ENCODE results near the gene MAST2.

The MAST2 gene

DNA sequence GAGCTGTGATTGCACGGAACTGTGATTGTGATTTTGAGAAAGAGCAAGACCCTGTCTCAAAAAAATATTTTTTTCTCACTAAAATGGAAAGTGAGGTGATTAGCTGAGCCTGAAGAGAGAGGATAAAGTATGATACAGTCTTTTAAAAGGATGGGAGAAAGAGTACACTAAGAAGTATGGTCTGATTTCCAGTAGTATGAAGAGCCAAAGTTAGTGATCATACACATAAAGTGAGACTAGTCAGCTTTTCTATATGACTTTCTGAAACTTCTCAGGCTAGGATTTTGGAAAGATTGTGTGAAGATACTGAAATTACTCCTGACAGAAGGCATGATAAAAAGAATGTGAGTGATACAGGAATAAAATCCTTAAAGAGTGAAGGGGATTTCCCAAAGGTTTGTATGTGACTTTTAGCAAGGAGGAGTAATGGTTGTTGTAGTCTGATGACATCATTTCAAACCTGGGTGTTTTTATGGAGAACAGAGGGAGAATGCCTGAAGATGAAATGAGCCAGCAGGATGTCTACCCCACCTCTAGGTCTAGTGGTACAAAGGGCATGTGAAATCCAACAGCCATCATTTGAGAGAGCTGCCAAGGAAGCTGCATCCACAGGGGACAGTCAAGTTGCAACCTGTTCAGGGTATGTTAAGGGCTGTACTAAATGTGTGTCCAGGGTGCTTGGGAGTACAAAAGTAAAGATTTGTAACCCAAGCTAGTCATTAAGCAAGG lies 171.3 kb downstream of the MAST2 start:
- DNase-seq (ENCODE audit: low read depth in 2 of 2, low spot score in 1 of 2) = no peak

DNA sequence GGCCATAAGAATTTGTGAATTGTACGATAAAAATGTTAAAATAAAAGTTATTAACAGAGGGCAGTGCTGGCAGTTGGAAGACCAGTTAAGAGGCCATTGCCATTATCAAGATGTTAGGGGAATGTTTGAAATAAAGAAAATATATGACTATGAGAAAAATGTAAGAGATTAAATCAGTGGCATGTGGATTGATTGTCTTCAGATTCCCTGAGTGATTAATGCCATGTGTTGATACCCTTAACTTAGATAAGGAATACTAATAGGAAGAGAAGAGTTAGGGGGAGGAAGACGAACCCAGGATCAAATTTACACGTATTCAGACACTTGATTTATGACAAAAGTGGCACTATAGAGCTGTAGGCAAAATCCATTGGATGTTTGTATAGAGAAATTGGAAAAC lies 173.2 kb downstream of the MAST2 start:
- DNase-seq (ENCODE audit: low read depth in 2 of 2, low spot score in 1 of 2) = no peak

DNA sequence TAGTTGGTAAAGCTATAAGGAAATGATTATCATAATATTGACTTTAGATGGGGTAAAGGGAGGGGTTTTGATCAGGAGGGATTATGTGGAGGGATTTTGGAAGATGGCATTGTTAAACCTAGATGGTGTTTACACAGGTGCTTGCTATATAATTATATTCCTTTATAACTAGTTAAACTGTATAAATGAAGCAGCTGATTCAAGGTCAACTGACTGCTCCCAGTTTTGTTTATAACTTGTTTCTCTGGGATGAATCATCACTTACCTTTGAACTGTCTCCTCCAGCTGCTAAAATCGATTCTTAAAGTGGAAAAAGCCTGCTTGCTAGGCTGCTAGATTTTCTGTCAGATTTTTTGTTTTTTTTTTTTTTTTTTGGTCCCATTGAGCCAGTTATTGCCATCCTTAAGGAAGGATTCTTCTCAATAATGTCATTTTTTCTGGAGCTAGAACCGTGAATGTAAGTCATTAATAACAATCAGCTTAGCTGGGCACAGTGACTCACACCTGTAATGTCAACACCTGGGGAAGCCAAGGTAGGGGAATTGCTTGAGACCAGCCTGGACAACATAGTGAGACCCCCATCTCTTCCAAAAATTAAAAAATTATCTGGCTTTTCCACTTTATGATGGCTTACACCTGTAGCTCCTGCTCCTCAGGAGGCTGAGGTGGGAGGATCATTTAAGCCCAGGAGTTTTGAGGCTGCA lies 175.8 kb downstream of the MAST2 start:
- DNase-seq (ENCODE audit: low read depth in 2 of 2, low spot score in 1 of 2) = no peak

DNA sequence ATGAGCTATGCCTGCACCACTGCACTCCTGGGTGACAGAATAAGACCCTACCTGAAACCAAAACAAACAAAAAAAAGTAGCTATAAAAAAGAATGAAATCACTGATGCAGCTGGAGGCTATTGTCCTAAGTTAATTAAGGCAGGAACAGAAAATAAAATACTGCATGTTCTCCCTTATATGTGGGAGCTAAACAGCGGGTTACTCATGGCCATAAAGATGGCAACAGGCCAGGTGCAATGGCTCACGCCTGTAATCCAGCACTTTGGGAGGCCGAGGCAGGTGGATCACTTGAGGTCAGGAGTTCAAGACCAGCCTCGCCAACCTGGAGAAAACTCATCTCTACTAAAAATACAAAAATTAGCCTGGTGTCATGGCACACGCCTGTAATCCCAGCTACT lies 176.4 kb downstream of the MAST2 start:
- DNase-seq (ENCODE audit: low read depth in 2 of 2, low spot score in 1 of 2) = no peak

DNA sequence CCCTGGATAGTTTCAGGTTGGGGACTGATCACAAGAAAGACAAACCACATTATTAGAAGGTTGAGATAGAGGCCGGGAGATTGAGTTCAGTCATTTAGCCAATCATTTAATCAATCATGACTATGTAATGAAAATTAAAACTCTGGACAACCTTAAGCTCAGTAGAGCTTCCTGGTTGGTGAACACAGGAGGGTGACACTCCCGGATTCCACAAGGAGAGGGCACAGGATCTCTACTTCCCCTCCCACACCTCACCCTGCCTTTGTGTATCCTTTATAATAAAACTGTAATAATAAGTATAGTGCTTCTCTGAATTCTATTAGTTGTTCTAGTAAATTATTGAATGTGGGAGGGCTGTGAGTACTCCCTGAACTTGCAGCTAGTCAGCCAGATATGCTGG lies 178.9 kb downstream of the MAST2 start:
- DNase-seq (ENCODE audit: low read depth in 2 of 2, low spot score in 1 of 2) = no peak

DNA sequence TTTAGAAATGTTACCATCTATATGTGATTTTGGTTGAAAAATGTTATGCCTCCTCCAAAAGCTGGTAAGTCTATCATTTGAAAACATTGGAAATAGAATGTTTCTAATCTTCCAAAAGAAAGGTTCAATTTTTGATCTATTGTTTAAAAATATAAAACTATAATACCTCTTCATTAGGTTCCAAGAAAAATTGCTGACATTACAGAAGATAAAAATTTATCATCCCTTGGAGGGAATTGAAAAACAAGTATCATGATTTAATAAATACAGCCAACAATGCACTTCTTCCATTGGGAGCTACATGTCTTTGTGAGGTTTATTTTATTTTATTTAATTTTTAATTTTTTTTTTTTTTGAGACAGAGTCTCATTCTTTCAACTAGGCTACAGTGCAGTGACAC lies 180.6 kb downstream of the MAST2 start:
- DNase-seq (ENCODE audit: low read depth in 2 of 2, low spot score in 1 of 2) = no peak

DNA sequence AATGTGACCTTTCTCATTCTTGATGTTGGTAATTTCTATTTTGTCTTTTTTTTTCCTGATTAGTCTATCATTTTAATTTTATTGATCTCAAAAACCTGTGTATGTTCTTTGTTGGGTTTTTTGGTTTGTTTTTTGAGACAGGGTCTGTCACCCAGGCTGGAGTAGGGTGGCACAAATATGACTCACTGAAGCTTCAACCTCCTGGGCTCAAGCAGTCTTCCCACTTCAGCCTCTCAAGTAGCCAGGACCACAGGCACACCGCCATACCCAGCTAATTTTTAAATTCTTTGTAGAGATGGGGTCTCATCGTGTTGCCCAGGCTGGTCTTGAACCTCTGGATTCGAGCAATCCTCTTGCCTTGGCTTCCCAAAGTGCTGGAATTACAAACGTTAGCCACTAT lies 183.8 kb downstream of the MAST2 start:
- no peak for DNase-seq (ENCODE audit: low read depth in 2 of 2, low spot score in 1 of 2)

DNA sequence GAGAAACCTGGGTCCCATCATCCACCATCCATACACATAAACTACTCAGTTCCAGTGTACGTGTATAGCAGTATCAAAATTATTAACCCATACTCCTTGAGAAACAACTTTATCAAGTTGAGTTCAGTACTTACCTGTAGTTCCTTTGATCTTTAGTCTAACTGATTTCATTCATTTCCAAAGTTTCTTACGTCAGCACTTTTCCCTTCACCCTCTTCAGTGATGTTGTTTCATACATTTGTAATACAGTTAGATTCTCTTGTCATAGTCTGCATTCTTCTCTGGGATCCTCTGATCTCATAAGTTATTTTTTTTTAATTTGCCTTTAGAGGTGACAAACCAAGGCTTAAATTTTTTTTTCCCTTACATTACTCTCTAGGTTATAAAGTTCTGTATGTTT lies 185.8 kb downstream of the MAST2 start:
- DNase-seq (ENCODE audit: low read depth in 2 of 2, low spot score in 1 of 2) = no peak

DNA sequence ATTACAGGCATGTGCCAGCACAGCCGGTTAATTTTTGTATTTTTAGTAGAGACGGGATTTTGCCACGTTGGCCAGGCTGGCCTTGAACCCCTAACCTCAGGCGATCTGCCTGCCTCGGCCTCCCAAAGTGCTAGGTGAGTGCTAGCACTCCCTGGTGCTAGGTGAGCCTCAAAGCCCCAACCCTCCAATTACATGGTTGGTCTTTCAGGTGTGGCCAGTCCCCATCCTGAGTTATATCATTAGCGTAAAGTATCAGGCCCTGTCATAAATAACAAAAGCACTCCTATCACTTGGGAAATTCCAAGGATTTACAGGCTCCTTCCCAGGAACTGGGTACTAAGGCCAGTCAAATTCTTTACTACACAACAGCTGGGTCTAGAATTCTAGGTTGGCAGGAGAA lies 191.0 kb downstream of the MAST2 start:
- no peak for DNase-seq (ENCODE audit: low read depth in 2 of 2, low spot score in 1 of 2)

DNA sequence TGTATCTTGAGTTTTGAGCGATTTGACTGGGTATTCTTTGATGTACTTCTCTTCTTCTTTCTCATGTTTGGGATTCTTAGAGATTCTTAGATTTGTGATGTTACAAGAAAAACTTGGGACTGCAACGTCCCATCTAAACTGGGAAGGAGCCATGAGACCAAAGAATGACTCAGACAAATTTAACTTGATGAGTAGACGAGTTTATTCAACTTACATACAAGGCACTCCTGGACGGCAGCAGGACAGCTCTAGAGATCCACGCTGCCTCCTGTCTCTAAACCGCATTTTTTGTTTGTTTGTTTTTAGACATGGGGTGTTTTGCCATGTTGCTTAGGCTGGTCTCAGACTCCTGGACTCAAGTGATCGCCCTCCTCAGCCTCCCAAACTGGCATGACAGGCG lies 191.9 kb downstream of the MAST2 start:
- no peak for DNase-seq (ENCODE audit: low read depth in 2 of 2, low spot score in 1 of 2)

DNA sequence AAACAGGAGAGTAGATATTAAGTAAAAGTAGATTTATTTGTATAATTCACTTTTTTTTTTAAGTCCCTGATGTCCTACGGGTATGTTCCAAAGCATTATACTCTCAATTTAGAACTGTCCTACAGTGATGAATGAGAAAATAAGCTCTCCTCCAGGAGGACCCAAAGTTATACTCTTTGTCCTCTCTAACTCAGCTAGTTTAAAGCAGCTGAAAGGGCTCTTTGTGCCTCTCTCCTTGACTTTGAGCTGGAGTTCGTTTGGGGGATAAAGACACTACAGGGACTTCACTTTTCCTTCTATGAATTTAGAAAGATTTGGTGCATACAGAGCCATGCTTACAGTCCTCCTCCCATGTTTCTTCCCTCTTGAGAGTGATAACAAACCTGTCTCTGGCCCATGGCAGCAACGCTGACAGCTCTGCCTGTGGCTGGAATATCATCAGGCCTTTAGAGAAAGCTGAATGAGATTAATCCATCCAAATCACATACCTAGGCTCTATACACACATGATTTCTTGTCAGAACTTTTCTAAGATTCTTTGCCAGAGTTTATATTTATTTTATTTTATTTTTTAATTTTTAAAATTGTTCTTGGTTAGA lies 194.7 kb downstream of the MAST2 start:
- DNase-seq (ENCODE audit: low read depth in 2 of 2, low spot score in 1 of 2) = no peak

DNA sequence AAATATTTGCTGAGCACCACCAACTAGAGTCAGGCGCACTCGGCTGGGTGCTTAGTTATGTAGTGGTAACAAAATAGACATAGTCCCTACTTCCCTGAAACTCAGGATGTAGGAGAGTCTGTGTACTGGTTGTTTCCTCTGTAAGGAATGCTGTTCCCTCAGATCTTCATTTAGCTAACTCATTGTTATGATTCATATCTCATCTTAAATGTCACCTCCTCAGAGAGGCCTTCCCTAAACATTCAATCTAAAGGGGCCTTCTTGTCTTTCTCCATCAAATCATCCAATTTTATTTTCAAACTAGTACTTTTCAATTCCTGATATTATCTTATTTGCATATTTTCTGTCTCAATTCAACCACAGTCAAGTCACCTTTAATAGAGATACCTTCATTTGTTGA lies 196.1 kb downstream of the MAST2 start:
- DNase-seq (ENCODE audit: low read depth in 2 of 2, low spot score in 1 of 2) = no peak

DNA sequence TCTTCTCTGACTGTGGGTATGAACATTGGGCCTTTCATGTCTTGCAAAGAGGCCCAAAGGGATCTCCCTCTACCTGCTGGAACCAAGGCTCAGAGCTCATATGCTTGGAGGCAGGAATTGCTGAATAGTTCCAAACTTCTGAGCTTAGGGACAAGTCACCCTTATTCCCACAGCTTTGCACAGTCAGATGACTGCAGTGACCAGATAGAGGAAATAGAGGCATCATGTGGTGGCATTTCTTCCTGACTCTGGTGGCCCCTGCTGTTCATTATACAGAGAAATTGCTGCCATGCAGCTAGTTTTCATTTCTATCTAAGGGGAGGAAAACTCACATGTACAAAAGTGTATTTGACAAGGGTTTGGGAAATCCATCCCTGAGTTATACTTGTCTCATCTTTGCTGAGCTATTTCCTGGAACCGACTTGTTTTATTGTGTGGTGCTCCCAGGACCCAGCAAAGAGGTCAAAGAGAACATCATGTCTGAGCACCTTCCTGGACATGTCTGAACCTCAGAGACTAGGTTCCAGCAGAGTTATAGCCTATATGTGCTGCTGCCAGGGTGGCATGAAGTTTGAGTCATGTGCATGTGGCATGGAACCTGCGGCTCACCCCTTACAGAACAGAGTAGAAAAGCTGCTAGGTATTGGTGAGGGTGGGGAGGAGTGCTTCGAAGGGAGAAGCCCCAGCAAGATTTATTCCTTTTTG lies 197.8 kb downstream of the MAST2 start:
- DNase-seq (ENCODE audit: low read depth in 2 of 2, low spot score in 1 of 2) = no peak

DNA sequence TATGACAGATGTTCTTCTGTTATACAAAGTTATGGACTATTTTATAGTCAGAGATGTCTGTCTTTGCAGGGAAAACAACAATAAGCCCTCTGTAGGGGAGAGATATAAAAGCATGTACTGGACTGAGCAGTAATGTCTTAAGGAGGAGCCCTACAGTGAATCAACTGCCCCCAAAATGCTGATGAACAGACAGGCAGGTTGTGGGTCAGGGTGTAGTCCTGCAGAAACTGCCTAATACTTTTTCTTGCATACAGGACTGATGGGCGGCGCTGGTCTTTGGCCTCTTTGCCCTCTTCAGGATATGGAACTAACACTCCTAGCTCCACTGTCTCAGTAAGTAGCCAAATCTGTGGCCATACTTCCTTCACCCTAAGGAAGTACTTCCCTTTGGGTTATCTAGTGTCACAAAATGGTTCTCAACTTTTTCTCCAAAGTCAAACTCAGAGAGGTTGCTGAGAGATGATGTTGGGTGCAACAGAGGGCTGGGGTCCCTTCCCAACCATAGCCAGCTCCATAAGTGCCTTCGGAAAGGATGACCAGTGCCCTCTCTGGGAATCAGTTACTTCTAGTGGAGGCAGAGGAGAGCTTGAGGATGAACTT lies 199.2 kb downstream of the MAST2 start:
- no peak for DNase-seq (ENCODE audit: low read depth in 2 of 2, low spot score in 1 of 2)

DNA sequence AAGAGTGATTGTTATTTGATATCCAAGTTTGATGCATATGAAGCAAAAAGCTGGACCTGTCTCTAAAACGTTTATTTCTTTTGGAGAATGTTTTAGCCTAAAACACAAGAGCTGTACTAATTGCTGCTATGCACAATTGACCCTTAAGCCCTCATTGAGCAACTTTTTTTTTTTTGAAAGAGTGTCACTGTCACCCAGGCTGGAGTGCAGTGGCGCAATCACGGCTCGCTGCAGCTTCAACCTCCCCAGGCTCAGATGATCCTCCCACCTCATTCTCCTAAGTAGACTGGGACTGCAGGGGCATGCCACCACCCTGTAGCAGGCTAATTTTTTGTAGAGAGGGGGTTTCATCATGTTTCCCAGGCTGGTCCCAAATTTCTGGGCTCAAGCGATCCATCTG lies 199.9 kb downstream of the MAST2 start:
- no peak for DNase-seq (ENCODE audit: low read depth in 2 of 2, low spot score in 1 of 2)

DNA sequence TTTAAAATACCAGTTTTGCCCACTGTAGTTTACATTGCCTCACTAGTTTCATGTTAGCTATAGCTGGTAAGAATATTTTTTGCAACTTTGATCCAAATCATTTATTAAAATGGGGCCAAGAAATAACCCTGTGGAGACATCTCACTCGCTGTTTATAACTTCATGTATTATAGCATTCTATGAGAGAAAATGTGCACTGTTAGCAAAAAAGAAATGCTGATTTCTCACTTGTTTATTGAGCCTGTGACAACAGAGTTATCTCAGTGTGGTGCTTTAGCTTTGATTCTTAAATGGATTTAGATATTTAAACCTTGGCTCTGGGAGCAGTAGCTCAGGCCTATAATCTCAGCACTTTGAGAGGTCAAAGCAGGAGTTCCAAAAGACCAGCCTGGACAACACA lies 201.1 kb downstream of the MAST2 start:
- DNase-seq (ENCODE audit: low read depth in 2 of 2, low spot score in 1 of 2) = no peak

DNA sequence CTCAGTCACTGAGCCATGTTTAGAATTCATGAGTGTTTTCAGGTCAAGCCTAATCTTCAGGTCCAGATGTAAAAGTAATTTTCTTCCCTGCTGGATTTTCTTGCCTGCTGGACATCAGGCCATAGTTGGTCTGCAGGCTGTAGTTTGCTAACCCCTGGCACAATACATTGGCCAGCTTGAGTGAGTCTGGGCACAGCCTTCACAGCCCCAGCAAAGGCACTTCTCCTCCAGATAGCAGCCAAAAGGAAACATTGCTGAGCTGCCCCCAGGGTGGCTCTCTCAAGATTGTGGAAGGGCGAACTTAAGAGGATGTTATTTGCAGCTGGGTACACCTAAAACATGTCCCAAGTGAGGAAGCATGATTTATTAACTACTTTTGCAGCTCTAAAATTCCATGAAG lies 202.2 kb downstream of the MAST2 start:
- DNase-seq (ENCODE audit: low read depth in 2 of 2, low spot score in 1 of 2) = no peak

DNA sequence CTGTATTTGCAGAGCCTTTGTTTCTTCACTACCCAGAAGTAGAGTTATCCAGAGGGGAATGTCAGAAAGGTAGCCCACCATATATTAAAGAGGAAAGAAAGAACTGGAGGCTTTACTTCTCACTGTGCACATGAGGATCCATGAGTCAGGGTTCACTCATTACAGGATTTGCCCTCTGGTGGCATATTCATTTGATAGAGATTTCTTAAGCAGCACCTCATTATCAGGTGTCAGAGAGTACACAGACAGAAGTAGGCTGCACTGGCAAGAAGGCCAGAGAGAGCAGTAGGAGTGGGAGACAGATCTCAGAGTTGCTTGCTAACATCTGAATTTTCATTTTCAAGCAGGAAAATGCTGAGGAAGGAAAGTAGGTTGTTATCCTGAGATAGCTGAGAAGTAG lies 205.2 kb downstream of the MAST2 start:
- no peak for DNase-seq (ENCODE audit: low read depth in 2 of 2, low spot score in 1 of 2)

DNA sequence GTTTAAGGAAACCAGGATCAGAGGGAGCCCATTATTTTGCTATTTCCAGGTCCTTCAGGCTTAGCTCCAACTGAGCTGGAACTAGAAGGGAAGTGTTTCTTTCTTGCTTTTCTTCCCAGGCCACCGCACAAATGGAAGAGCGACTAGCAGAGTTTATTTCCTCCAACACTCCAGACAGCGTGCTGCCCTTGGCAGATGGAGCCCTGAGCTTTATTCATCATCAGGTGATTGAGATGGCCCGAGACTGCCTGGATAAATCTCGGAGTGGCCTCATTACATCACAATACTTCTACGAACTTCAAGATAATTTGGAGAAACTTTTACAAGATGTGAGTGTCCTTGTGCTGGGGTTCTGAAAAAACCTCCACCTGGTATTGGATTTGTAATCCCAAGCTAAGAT lies 207.2 kb downstream of the MAST2 start:
- no peak for DNase-seq (ENCODE audit: low read depth in 2 of 2, low spot score in 1 of 2)

DNA sequence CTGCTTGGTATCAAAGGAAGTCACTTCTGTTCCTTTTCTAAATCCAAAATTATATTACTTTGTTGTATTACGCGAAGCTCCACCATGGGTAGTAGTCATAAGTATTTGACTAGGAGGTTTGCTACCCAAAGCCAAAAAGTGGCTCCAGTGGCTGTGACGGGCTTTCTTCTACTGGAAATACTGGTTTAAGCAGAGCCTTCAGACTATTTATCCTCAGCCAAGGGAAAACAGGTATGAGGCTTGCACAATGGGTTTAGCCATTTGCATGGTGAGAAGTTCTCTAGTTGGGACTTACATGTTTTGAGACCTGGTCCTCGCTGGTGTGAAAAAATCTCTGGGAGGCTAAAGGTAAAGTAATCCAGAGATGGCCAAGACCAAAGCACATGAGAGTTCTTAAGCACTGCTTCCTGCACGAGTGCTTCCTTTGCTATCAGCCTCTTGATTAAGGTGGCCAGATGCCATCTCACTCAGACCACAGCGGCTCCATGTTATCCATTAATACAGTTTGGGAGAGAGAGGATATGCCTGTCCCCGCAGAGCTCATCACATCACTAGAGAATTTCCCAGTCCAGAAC lies 207.8 kb downstream of the MAST2 start:
- DNase-seq (ENCODE audit: low read depth in 2 of 2, low spot score in 1 of 2) = no peak

DNA sequence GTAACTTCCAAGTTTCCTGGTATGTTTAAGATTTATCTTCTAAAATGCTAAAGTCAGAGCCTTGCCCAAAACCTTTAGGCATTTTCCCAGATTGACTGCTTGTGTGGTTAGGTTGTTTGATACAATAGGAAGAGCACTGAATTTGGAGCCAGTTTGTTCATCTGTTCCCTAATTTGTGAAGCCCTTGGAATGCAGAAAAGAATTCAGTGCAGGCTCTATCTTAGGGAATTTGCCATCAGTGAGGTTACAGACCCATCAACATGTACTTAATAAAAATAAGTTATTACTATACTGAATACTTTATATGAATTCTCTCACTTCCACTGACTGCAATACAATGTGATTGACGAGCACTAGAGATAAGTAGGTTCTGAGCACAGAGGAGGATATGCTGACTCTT lies 208.8 kb downstream of the MAST2 start:
- DNase-seq (ENCODE audit: low read depth in 2 of 2, low spot score in 1 of 2) = no peak

Measured in stimulated activated CD8-positive, alpha-beta memory T cell treated with anti-CD3 and anti-CD28 coated beads, Interleukin-4, amount 100 ng/mL, for 4 hours (primary cell).